Sigmoid colon (tissue), 7 donors: ENCODE data around the gene YWHAB. TPM values are rescaled to one million over a fixed set of nuclear protein-coding genes. Genes with fewer than 3 reads are reported as not detected.
"Not testable (repeated sequence)": the region's sequence is repeated elsewhere in the genome, so short reads cannot be mapped to it uniquely, and the experiment has no call there.

Experiments
- DNase-seq: peaks from one replicate; pipeline ENCODE4 v3.0.0-alpha.2; 2019
- H3K27ac ChIP-seq, 4 donors: fragments of 200-600 bp; sonication (generic); one replicate each; pipeline ENCODE4 v1.5.1; 2016 to 2019; ENCODE audit warnings: mild to moderate bottlenecking in 1 of 4
- H3K27me3 ChIP-seq, 3 donors: fragments of 200-600 bp; sonication (generic); one replicate each; pipeline ENCODE4 v1.5.1; 2019; ENCODE audit warnings: mild to moderate bottlenecking in 1 of 3
- H3K36me3 ChIP-seq, 4 donors: fragments of 200-600 bp; sonication (generic); one replicate each; pipeline ENCODE4 v1.5.1; 2016 to 2019
- H3K4me1 ChIP-seq, 4 donors: fragments of 200-600 bp; sonication (generic); one replicate each; pipeline ENCODE4 v1.5.1; 2017 to 2019
- H3K4me3 ChIP-seq, 4 donors: fragments of 200-600 bp; sonication (generic); one replicate each; pipeline ENCODE4 v1.5.1; 2017 to 2019; ENCODE audit warnings: mild to moderate bottlenecking in 2 of 4, moderate library complexity in 1 of 4
- H3K9me3 ChIP-seq, 4 donors: fragments of 200-600 bp in 3 of 4; sonication (generic) in 3 of 4; one replicate each; pipeline versions ENCODE4 v1.5.1 to v1.6.1; 2013 to 2019
- EP300 ChIP-seq, 4 donors: sonication (generic); formaldehyde crosslinking; IDR thresholded peaks; one replicate each; pipeline ENCODE4 v1.6.1; 2017; ENCODE audit warnings: antibody characterized with exemption in 4 of 4
- POLR2A ChIP-seq, 2 donors: fragments of 450-650 bp; IDR thresholded peaks; one replicate each; pipeline ENCODE4 v1.6.1; 2016; ENCODE audit warnings: antibody characterized with exemption in 2 of 2, mild to moderate bottlenecking in 2 of 2, moderate library complexity in 2 of 2
- POLR2AphosphoS5 ChIP-seq, 4 donors: sonication (generic); formaldehyde crosslinking; IDR thresholded peaks; one replicate each; pipeline ENCODE4 v1.6.1; 2017; ENCODE audit warnings: antibody characterized with exemption in 4 of 4
- WGBS, 2 donors: extraction: QIAGEN DNeasy Blood & Tissue Kit; methylation state at CpG; one replicate each; pipeline ENCODE4 v1.1.7; 2013; 5-methylcytosine and 5-hydroxymethylcytosine counted together
- intact Hi-C: fragments of 100-400 bp; cut with DNase I; formaldehyde crosslinking; loops from one replicate; pipeline ENCODE4 v1.15.1; 2023
- polyA plus RNA-seq, 3 donors: library from polyadenylated mRNA; stranded (reverse); fragments of 200-250 nt; gene quantifications; one replicate each; pipeline ENCODE4 v1.2.3, GENCODE V29; 2013
- total RNA-seq, 4 donors: library from RNA; depleted of rRNA; stranded (reverse); fragments of >200 nt; gene quantifications; one replicate each; pipeline ENCODE4 v1.1.0, GENCODE V29; 2016
- TF ChIP-seq, protein P1 (sequence below), 4 experiments: fragments of 450-650 bp in 3 of 4; fragments of 200-600 bp in 1 of 4; IDR thresholded peaks; one replicate each; pipeline ENCODE4 v1.5.1; 2016 to 2019; ENCODE audit warnings: antibody characterized with exemption in 4 of 4, mild to moderate bottlenecking in 3 of 4, moderate library complexity in 2 of 4
- donor health status: healthy with polysubstance abuse.
- donor health status: Bipolar disorder and iron deficiency.
- donor health status: healthy.

The YWHAB gene
- total and polyA plus RNA-seq, 7 donors, result 80.3 to 214 (median 110) TPM

DNA sequence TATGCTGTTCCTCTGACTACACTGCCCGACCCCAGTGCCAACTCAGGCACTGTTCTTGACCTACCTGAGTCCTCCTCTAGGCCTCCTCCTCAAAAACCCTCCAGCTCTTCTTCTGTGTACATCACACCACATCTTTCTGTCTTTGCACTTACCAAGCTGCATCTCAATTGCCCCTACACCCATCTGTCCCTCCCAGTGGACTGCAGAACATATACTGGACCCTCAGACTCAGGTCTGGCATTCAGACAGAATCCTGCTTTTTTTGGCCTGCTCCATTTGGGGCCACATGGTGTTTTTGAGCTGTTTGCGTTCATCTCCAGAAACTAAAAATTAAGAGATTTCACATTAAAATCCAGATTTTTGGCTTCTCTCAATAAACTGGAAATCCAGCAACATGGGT lies 23.2 kb upstream of the YWHAB start:
- Histone ChIP-seq H3K27me3 (no peaks in the 10 kb centered on the region), H3K36me3 (no peaks in the 10 kb centered on the region), H3K27ac (peak overlapping the region in 2 of 4 donors; percentile 54 to 79), H3K4me1 (peaks cover 0 to 29% (median 20%) of the 10 kb centered on the region in 4 donors), H3K9me3 (no peaks in the 10 kb centered on the region), H3K4me3 (no peak overlapping the region)
- DNase-seq, result no peak
- intact Hi-C loops, result loop anchor here (10.0 kb wide), 1 partner anchor 477 kb away; no protein-coding TSS in a partner anchor
- WGBS, 2 donors, result 86 to 88% methylated on average over 2 of the region's 2 CpGs
- TF ChIP-seq POLR2AphosphoS5 (IDR thresholded peaks at IDR 0.05) (no peak), POLR2A (IDR thresholded peaks at IDR 0.05) (no peak), EP300 (IDR thresholded peaks at IDR 0.05) (no peak)
- TF ChIP-seq, protein P1, sequence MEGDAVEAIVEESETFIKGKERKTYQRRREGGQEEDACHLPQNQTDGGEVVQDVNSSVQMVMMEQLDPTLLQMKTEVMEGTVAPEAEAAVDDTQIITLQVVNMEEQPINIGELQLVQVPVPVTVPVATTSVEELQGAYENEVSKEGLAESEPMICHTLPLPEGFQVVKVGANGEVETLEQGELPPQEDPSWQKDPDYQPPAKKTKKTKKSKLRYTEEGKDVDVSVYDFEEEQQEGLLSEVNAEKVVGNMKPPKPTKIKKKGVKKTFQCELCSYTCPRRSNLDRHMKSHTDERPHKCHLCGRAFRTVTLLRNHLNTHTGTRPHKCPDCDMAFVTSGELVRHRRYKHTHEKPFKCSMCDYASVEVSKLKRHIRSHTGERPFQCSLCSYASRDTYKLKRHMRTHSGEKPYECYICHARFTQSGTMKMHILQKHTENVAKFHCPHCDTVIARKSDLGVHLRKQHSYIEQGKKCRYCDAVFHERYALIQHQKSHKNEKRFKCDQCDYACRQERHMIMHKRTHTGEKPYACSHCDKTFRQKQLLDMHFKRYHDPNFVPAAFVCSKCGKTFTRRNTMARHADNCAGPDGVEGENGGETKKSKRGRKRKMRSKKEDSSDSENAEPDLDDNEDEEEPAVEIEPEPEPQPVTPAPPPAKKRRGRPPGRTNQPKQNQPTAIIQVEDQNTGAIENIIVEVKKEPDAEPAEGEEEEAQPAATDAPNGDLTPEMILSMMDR (IDR thresholded peaks at IDR 0.05), result no peak

DNA sequence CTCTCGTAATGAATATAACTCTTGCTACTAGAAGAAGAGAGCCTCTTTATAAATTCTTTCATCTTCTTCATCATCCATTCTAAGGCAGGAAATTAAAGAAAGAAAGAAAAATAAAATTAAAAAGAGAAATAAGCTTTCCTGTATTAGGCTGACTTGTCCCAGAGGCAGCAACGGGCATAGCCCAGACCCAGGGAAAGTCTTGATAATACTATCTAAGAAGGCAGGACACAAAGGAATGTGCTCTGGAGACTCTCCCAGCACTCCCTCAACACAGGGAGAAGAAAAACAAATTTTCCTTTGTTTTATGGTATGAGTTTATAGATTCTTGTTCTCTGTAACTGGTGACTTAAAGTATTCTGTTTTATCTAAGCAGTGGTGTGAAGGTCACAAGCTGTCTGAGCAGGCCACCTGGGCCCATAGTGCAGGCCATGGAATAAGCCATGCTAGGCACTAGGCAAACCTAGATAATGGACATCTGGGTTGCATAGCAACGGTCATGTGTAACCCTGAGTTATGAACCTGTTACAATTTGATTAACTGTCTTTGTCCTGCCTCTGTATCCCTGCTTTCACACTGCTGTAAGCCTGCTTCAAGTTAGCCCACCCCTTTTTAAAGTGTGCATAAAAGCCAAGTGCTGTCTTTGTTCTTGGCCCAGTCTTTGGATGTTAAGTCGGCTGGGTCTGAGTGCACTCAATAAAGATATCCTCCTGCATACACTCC lies 22.0 kb upstream of the YWHAB start:
- Histone ChIP-seq H3K27ac (peak overlapping the region in 1 of 4 donors; percentile 79), H3K4me1 (peaks cover 0 to 31% (median 22%) of the 10 kb centered on the region in 4 donors)
- intact Hi-C loops, result loop anchor here (10.0 kb wide), 1 partner anchor 479 kb away; no protein-coding TSS in a partner anchor
- not testable (repeated sequence) for H3K27me3 ChIP-seq, DNase-seq, H3K36me3 ChIP-seq, H3K4me3 ChIP-seq, H3K9me3 ChIP-seq
- WGBS, 2 donors, result 37 to 77% methylated on average over 4 of the region's 4 CpGs

GRCh38 chr20:44864493-44864892 lies 21.0 kb upstream of the YWHAB start:
- not testable (repeated sequence) for H3K27me3 ChIP-seq, H3K27ac ChIP-seq

GRCh38 chr20:44866703-44867335 lies 18.7 kb upstream of the YWHAB start:
- peaks cover 0 to 24% (median 16%) of the 10 kb centered on the region in 4 donors for H3K4me1 ChIP-seq
- H3K4me3 ChIP-seq, result peak overlapping the region in 2 of 4 donors; percentile 21 to 32
- no peaks in the 10 kb centered on the region for H3K9me3 ChIP-seq
- no peak overlapping the region for H3K27ac ChIP-seq
- H3K36me3 ChIP-seq, result no peaks in the 10 kb centered on the region
- DNase-seq, result no peak
- intact Hi-C loops, result loop anchor here (1.0 to 10.0 kb wide), 3 partner anchors 118 to 482 kb away; no protein-coding TSS in a partner anchor
- 72 to 82% methylated on average over 8 of the region's 8 CpGs for WGBS, 2 donors
- TF ChIP-seq POLR2A (IDR thresholded peaks at IDR 0.05) (no peak), POLR2AphosphoS5 (IDR thresholded peaks at IDR 0.05) (no peak)
- TF ChIP-seq, protein P1 (IDR thresholded peaks at IDR 0.05), result no peak
- H3K27me3 ChIP-seq, result no peaks in the 10 kb centered on the region

More at GRCh38 chr20:44864493-44864892, 21.0 kb upstream of the YWHAB start:
- intact Hi-C loops, result loop anchor here (10.0 kb wide), 1 partner anchor 480 kb away; no protein-coding TSS in a partner anchor
- H3K4me3 ChIP-seq, H3K9me3 ChIP-seq, DNase-seq, H3K36me3 ChIP-seq: not testable (repeated sequence)
- H3K4me1 ChIP-seq, result peaks cover 0 to 31% (median 22%) of the 10 kb centered on the region in 4 donors
- 79 to 88% methylated on average over 3 of the region's 3 CpGs for WGBS, 2 donors

GRCh38 chr20:44869471-44869870 lies 16.0 kb upstream of the YWHAB start:
- TF ChIP-seq, protein P1 (IDR thresholded peaks at IDR 0.05), result no peak
- TF ChIP-seq POLR2A (IDR thresholded peaks at IDR 0.05) (no peak), EP300 (IDR thresholded peaks at IDR 0.05) (no peak), POLR2AphosphoS5 (IDR thresholded peaks at IDR 0.05) (no peak)
- Histone ChIP-seq H3K4me1 (peaks cover 0 to 10% (median 9%) of the 10 kb centered on the region in 4 donors), H3K4me3 (no peak overlapping the region), H3K9me3 (no peaks in the 10 kb centered on the region), H3K36me3 (no peaks in the 10 kb centered on the region), H3K27me3 (no peaks in the 10 kb centered on the region), H3K27ac (no peak overlapping the region)
- 63 to 70% methylated on average over 5 of the region's 5 CpGs for WGBS, 2 donors
- intact Hi-C loops, result loop anchor here (10.0 kb wide), 1 partner anchor 485 kb away; no protein-coding TSS in a partner anchor
- no peak for DNase-seq

DNA sequence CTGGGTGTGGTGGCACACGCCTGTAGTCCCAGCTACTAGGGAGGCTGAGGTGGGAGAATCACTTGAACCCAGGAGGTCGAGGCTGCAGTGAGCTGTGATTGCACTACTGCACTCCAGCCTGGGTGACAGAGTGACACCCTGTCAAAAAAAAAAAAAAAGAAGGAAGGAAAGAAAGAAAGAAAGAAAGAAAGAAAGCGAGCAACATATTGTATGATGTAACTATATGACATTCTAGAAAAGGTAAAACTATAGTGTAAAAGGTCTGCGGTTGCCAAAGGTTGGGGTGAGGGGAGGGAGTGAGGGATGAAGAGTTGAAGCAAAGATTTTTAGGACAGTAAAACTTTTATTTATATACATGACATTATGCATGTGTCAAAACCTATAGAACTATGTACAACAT lies 3.1 kb upstream of the YWHAB start:
- DNase-seq, H3K27me3 ChIP-seq, H3K4me3 ChIP-seq, H3K9me3 ChIP-seq, H3K36me3 ChIP-seq, H3K27ac ChIP-seq: not testable (repeated sequence)
- intact Hi-C loops, result loop anchor here (10.0 kb wide), 1 partner anchor 568 kb away; the partner anchor contains the start of gene FITM2
- 86 to 91% methylated on average over 4 of the region's 4 CpGs for WGBS, 2 donors
- H3K4me1 ChIP-seq, result peaks cover 0 to 21% (median 19%) of the 10 kb centered on the region in 4 donors
